NCI-H146 (cell line): ENCODE data around the gene SHLD1.
"Not testable (repeated sequence)": the region's sequence is repeated elsewhere in the genome, so short reads cannot be mapped to it uniquely, and the experiment has no call there.

Source experiments
- DNase-seq: peaks from one replicate; lab custom pipeline; 2025; lab: John Stamatoyannopoulos, UW

SHLD1 gene, protein sequence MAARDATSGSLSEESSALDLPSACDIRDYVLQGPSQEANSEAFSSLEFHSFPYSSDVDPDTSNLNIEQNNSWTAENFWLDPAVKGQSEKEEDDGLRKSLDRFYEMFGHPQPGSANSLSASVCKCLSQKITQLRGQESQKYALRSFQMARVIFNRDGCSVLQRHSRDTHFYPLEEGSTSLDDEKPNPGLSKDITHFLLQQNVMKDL

DNA sequence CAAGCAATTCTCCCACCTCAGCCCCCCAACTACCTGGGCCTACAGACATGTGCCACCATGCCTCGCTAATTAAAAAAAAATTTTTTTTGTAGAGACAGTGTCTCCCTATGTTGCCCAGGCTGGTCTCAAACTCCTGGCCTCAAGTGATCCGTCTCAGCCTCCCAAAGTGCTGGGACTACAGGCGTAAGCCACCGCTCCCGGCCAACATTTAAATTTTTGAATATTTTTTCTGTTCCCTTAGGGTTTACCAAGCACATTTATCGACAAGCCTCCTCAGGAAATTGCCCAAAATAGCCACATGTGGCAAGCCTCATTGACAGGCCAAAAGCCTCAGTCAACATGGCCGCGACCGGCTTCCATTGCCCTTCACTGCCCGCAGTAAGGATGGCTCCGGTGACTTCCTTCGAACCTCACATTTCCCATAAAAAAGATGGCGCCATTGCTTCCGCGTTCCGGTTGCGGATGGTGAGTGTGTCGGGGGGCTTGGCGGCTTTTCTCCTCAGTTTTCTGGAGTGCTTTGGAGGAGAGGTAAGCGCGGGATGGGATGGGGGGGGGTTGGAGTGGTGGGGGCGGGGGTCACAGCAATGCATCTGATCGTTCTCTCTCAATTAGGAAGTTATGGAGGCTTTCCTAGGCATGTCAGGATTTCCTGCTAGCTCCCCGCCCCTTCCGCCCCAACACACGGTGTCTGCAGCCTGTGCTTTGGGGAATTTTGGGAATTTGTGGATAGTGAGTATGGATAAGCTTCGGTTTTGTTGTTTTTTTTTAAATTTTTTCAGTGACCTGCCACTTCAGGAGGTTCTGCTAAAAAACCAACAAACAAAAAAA lies at the start of gene SHLD1:
Gene SHLD1 (plus strand): TSS at position 450 of the 828 bp plus-strand sequence. CDS start 22,465 bp downstream, outside the sequence.
- DNase-seq, result peak; percentile 93

DNA sequence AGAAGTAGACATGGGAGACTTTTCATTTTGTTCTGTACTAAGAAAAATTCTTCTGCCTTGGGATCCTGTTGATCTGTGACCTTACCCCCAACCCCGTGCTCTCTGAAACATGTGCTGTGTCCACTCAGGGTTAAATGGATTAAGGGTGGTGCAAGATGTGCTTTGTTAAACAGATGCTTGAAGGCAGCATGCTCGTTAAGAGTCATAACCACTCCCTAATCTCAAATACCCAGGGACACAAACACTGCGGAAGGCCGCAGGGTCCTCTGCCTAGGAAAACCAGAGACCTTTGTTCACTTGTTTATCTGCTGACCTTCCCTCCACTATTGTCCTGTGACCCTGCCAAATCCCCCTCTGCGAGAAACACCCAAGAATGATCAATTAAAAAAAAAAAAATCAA lies 47.9 kb upstream of the SHLD1 start:
- DNase-seq, result not testable (repeated sequence)

DNA sequence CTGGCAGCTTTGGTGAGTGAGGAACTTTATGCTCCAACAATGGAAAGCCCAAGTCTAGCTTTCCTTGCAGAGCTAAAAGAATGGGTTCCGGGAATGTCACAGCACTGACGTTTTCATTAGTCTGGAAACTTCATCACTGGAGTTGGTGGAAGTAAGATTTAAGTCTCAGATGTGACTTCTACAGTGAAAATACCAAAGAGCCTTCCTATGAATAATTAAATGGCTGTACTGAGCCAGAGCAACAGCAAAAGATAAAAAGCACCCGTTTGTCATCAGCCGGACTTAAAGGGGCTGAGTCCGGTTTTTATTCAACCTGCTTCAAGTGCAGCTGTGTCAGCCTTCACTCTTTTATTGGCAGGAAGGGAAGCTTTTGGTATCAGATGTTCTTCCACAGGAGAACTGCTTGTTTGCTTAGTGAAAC lies 46.5 kb upstream of the SHLD1 start:
- DNase-seq, result peak; percentile 31

DNA sequence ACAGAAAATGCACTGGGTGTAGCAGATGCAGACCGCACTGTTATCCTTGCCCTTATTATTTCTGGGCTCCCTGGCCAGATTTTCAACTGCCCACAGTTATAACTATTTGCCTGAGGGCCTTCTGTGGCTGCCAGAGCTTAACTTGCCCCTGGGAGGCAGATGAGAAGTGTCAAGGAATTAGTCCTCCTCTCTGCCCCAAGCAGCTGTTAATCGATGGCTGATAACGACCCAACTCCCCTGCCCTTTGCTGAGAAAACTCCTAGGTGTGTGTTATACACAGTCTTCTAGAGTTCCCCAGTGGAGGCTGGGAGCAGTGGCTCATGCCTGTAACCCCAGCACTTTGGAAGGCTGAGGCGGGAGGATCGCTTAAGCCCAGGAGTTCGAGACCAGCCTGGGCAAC lies 44.4 kb upstream of the SHLD1 start:
- peak; percentile 53 for DNase-seq

DNA sequence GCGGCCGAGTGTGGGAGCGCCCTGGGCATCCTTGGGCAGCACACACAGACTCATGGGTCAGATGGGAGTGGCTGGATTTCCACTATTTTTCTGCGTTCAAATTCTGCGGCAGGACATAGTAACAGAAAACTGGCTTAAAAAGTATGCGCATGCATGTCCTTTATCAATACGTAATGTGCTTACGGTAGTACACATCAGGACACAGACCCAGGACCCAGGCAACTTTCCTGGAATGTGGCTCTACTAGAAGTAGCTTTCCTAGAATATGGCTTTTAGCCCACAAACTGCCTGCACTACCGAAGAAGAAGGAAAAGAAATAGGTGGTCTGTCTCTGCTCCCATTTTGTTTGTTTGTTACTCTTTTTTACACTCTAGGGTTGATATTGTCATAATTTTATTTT lies 43.4 kb upstream of the SHLD1 start:
- no peak for DNase-seq

DNA sequence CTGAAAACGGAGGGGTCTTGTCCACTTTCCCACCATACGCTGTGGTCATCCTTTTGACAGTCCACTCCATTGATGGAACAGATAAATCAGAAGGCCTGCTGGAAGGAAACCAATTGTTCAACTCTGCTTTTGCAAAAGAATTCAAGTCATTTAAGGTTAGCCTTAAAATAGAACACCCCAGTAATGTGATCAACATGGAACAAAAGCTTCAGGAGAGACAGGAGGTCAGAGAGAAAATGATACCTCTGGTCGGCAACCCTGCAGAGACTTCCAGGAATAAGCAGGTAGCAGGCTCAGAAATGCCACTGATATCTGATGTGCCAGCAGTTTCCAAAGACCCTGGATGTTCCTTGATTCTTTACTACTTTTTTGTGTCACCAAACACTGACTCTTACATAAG lies 39.6 kb upstream of the SHLD1 start:
- DNase-seq, result no peak

DNA sequence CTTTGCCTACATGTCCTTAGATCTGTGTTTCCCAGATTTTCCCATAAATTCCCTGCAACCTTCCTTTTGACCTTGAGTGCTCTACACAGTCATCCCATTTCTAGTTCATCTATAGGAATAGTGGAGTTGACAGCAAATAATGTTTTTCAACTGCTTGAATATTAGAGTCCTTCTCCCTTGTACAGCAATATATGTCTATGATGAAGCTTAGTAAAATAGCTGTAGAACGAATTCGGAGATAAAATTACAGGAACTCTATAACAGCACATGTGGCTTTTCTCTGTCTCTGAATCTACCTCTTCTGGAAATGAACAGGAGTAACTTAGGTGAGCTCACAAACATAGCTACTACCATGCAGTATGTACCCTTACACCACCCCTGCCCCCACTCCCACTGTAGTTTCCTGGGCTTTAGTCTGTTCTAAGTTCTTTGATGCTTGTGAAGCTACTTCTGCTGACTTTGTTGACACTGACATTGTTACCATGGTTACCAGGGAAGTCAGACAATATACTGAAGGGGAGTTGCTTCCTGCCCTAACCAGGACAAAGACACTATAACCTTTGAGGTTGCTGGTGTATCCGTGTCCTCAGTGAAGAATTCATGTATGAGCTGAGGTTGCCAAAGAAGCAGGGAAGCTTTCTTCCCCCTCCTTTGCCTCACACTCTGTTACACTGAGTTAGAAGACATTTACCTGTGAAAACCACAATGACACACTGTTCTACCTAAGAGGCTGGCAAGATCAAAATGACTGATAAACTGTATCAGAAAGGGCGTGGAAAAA lies 35.8 kb upstream of the SHLD1 start:
- peak; percentile 58 for DNase-seq

DNA sequence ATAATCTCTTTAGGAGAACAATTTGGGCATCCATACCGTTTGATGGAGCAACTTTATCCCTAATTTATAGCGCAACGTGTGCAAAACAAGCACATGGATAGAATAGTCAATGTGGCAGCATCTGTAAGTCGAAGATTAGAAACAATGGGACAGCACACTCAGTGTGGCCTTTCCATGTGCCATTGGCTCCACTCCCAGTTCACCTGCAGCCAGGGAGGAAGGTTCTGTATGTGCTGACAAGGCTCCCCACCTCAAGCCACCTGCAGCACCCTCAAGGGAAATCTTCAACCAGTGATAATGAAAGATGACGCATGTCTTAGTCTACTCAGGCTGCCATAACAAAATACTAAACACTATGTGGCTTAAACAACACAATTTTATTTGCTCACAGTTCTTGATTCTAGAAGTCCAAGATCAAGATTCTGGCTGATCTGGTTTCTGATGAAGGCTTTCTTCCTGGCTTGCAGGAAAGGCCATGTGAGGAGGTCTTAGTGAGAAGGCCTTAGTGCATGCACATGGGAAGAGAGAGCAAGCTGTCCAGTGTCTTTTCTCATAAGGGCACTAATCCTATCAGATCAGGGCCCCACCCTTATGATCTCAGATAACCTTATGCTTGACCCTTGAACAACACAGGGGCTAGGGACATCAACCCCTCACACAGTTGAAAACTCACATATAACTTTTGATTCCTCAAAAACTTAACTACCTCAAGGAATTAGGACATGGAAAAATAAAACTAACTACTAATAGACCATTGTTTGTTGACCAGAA lies 34.9 kb upstream of the SHLD1 start:
- DNase-seq, result no peak

DNA sequence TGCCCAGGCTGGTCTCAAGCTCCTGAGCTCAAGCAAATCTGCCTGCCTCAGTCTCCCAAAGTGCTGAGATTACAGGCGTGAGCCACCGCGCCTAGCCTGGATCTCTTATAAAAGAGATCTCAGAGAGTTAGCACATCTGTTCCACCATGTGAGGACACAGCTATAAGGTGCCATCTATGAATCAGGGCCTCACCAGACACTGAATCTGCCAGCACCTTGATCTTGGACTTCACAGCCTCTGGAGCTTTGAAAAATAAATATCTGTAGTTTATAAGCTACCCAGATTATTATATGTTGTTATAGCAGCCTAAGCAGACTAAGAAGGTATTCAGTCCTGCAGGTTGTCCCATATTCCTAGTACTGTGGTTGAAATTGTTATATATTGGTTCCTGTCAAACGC lies 33.2 kb upstream of the SHLD1 start:
- DNase-seq, result no peak

DNA sequence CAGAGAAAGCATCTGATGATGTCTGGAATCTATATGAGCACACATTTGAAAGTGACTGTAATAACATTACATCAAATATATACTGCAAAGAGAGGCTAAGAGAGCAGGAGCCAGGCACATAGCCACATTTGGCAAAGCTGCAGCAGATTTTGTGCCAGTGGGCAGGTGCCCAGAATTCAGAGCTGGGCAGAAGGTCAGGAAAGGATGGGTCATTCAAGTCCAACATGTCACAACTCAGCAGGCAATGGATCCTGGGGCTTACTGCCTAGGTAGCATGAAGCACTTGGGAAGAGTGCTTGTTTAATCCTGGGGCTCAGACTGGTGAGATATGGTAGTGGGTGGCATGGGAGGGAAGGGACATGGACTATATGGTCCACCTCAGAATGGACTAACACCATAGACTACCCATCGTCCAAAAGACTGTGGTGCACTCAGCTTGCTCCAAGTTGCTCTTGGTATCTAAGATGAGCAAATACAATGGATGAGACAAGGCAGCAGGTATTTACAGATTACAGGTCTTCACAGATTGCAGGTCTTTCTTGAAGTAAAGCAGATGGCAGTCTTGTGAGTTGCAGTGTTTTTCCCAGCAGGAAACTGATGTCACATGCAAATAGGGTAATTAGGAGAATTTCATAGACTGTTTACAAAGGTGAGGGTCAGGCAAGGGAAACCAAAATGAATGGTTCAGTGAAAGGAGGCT lies 31.2 kb upstream of the SHLD1 start:
- DNase-seq, result no peak

DNA sequence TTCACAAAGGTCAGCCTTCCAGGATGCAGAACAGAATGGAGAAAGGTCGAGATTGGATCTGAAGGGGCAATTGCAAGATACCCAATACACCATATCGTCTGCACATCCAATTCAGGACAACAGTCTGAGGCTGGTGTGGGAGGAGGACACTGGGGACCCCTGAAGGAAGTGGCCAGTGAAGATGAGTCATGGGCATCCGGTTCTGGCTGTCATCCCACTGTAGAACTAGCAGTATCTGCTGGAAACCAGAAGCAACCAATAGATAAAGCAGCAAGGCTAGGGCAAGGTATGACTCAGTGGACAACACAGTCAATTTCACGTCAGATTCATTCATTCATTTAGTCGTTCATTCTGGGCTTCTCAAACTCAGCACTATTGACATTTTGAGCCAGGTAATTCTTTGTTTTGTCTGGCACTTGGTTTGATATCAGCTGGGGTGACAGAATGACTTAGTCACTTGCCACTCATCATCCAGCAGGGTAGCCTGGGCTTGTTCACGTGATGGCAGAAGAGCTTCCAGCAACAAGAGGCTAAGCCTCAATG lies 30.3 kb upstream of the SHLD1 start:
- DNase-seq, result no peak

DNA sequence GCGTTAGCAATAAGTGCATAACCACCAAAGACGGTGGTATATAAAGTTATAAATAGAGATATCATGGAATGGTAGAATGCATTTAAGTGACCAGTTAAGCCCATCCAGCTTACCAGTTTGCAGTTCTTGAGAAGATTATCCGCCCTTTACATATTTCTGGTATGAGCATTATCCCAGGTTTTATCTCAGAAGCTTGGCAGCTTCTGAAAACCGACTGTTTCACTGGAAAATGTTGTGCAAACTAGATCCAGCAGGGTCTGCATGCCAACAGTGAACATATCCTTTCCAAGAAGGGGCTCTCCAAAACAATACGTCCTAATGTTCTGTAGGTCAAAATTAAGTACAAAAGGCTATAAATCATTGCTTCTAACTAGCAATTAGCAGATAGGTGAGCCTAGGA lies 29.5 kb upstream of the SHLD1 start:
- DNase-seq, result no peak

DNA sequence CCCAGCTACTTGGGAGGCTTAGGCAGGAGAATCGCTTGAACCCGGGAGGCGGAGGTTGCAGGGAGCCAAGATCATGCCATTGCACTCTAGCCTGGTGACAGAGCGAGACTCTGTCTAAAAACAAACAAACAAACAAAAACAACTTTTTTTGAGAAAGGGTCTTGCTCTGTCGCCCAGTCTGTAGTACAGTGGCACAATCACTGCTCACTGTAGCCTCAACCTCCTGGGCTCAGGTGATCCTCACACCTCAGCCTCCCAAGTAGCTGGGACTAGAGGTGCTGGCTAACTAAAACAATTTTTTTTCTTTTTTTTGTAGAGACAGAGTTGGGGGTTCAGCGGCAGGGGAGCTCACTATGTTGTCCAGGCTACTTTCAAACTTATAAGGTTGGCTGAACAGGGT lies 28.8 kb upstream of the SHLD1 start:
- DNase-seq, result not testable (repeated sequence)

DNA sequence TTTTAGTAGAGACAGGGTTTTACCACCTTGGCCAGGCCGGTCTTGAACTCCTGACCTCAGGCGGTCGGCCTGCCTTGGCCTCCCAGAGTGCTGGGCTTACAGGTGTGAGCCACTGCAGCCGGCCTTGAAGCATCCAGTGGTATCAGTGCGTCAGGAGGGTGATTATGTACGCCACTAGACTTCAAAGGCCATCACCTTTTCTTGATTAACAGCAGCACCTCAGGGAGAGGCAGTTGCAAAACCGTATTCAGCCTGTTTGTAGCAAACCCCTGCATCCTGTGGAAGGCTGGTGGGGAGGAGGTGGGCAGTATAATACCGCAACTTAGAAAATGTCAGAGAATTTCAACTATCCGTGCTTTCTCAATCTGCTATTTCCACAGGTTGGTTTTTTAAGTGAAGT lies 27.3 kb upstream of the SHLD1 start:
- no peak for DNase-seq

DNA sequence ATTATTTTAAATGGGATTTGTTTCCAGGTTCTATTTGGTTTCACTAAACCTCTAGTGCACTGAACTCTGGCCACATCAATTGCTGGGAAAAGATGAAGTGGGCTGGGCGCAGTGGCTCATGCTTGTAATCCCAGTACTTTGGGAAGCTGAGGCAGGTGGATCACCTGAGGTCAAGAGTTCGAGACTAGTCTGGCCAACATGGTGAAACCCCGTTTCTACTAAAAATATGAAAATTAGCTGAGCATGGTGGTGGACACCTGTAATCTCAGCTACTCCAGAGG lies 25.1 kb upstream of the SHLD1 start:
- DNase-seq, result not testable (repeated sequence)

DNA sequence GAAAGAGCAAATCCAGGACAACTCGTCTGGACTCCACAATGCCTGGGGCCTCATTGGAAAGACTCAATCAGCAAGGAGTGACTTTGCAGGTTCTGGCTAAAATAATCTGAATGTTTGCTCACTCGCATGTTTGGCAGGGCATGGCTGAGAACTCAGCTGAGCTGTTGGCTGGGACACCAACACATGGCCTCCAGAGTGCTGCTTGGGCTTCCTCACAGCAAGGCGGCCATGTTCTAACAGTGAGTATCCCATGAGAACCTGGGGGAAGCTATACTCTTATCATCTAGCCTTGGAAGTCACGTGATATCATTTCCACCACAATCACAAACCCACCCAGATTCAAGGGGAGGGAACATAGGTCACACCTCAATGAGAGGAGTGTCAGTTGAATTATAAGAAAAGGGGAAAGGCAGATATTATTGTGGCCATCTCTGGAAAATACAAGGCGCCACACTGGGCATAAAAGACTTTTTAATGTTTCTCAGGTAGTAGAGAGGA lies 23.1 kb upstream of the SHLD1 start:
- no peak for DNase-seq

DNA sequence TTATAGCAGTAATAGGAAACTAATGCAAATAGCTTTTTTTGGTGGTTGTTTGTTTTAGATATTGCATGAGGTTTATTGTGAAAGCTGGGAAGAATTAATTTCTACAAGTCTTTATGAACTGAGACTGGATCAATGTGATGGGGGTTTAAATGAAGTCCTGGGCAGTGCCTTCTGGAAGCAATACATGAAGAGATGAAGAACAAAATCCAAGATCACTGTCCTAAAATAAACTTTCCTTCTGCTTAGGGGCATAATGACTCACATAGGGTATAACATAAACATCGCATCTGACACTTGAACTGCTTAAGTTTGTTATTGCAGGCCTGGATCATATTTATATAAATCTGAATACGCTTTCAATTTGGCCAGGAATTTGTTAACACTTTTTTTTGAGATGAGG lies 20.9 kb upstream of the SHLD1 start:
- DNase-seq, result no peak

DNA sequence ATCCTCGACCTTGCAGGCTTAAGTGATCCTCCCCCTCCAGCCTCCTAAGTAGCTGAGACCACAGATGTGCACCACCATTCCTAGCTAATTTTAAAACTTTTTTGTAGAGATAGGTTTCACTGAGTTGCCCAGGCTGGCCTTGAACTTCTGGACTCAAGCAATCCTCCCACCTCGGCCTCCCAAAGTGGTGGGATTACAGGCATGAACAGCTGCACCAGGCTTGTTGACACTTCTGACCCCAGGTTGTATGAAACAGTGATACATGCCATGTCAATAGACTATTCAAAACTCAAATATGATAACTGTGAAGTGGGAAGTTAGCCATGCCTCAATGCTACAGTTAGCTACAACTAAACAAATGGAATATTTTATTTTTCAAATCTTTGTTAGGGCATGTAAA lies 20.1 kb upstream of the SHLD1 start:
- DNase-seq, result no peak

DNA sequence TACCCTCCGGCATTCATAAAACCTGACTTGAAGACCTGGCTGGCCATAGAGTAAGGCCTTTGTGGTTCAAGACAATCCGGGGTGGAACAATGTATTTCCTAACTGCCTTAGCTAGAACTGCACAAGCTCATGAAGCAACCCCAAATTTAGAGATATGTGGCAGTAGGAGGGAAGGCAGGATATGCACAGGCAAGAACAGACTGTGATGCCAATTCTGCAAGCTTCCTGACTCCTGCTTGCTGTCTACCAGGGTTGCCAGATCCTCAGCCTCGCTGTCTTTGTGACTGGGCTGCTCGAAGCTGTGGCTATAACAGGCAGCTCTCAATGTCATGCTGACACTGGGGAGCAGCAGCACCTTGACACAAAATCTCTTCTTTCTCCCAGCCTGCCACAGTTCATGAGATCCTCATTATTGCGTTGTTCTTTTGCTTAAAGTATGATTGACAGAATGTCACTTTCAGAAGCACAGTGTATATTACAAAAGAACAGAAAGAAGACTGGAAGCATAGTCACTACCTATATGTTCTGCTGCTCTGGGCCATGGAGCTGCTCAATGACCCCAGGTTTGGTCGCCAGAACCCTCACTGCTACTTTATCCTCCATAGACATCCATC lies 18.3 kb upstream of the SHLD1 start:
- no peak for DNase-seq

DNA sequence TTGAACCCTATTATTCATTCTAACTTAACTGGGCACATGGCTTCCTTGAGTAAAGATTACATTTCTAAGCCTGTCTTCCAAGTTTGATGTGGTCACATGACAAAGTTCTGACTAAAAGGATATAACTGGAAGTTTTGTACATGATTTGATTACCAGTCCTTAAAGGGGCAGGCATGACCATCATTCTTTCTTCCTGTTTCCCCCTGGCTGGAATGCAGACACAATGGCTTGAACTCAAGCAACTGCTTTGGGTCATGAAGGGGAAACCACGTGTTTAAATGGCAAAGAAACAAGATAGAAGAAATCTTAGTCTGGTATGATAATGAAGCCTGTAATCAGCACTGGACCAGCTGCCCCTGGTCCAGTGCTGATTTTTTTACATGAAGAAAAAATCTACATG lies 15.6 kb upstream of the SHLD1 start:
- no peak for DNase-seq
